Esophagus squamous epithelium (tissue), 5 donors: ENCODE measurements around the gene PLA2G3. TPM values are rescaled to one million over a fixed set of nuclear protein-coding genes. Genes with fewer than 3 reads are reported as not detected.

Experiments
- DNase-seq: peaks from one replicate; lab custom pipeline; 2025; lab: John Stamatoyannopoulos, UW
- H3K27ac ChIP-seq, 4 donors: fragments of 200-600 bp; sonication (generic); one replicate each; pipeline ENCODE4 v1.5.1; 2016 to 2019; ENCODE audit warnings: mild to moderate bottlenecking in 1 of 4
- H3K27me3 ChIP-seq, 4 donors: fragments of 200-600 bp; sonication (generic); 1 replicate in 3 of 4; 2 replicates in 1 of 4; pipeline versions ENCODE4 v1.5.1 to v1.6.0; 2017 to 2021; ENCODE audit warnings: antibody characterized with exemption in 1 of 4
- H3K36me3 ChIP-seq, 3 donors: fragments of 200-600 bp; sonication (generic); one replicate each; pipeline ENCODE4 v1.5.1; 2016 to 2019
- H3K4me1 ChIP-seq, 3 donors: fragments of 200-600 bp; sonication (generic); one replicate each; pipeline ENCODE4 v1.5.1; 2017 to 2019
- H3K4me3 ChIP-seq, 4 donors: fragments of 200-600 bp; sonication (generic); 1 replicate in 3 of 4; 2 replicates in 1 of 4; pipeline ENCODE4 v1.5.1; 2016 to 2019; ENCODE audit warnings: mild to moderate bottlenecking in 2 of 4, moderate library complexity in 1 of 4
- H3K9me3 ChIP-seq, 3 donors: fragments of 200-600 bp; sonication (generic); one replicate each; pipeline ENCODE4 v1.5.1; 2016 to 2019
- CTCF ChIP-seq, 6 experiments: fragments of 450-650 bp in 4 of 6; fragments of 200-600 bp in 2 of 6; sonication (generic) in 2 of 6; IDR thresholded peaks; one replicate each; pipeline ENCODE4 v1.5.1; 2016 to 2019; ENCODE audit warnings: antibody characterized with exemption in 6 of 6, mild to moderate bottlenecking in 4 of 6, moderate library complexity in 4 of 6
- POLR2A ChIP-seq, 4 donors: fragments of 450-650 bp; IDR thresholded peaks; one replicate each; pipeline ENCODE4 v1.6.1; 2017; ENCODE audit warnings: antibody characterized with exemption in 4 of 4, mild to moderate bottlenecking in 4 of 4, moderate library complexity in 3 of 4
- WGBS, 2 donors: methylation state at CpG; one replicate each; pipeline ENCODE4 v1.1.5; 2018; 5-methylcytosine and 5-hydroxymethylcytosine counted together
- intact Hi-C: fragments of 100-400 bp; cut with DNase I; formaldehyde crosslinking; loops from one replicate; pipeline ENCODE4 v1.15.0; 2022
- total RNA-seq, 4 donors: library from RNA; depleted of rRNA; stranded (reverse); fragments of >200 nt; gene quantifications; one replicate each; pipeline ENCODE4 v1.1.0, GENCODE V29; 2016
- donor health status: DM: yes; HTN: yes; CAD: no.

The PLA2G3 gene
- total RNA-seq, 4 donors from 2014 or later, result 5.0 to 27.0 (median 7.8) TPM

- WGBS, 2 donors, result 85 to 90% methylated on average over 7 to 10 of the region's 12 CpGs
These were observed 14.7 kb downstream of the PLA2G3 start for GRCh38 chr22:31125521-31126117.

GRCh38 chr22:31124811-31125465 is 15.4 kb downstream of the PLA2G3 start:
- intact Hi-C loops, result no loop called here
- no peak for DNase-seq
- WGBS, 2 donors, result 65 to 71% methylated on average over 3 to 10 of the region's 14 CpGs
- Histone ChIP-seq H3K4me1 (peaks cover 8 to 20% (median 15%) of the 10 kb centered on the region in 3 donors), H3K27ac (no peak overlapping the region), H3K9me3 (no peaks in the 10 kb centered on the region), H3K36me3 (no peaks in the 10 kb centered on the region), H3K27me3 (no peaks in the 10 kb centered on the region), H3K4me3 (no peak overlapping the region)
- TF ChIP-seq POLR2A (IDR thresholded peaks at IDR 0.05) (no peak), CTCF (IDR thresholded peaks at IDR 0.05) (no peak)

More at GRCh38 chr22:31125521-31126117, 14.7 kb downstream of the PLA2G3 start:
- Histone ChIP-seq H3K4me3 (no peak overlapping the region), H3K4me1 (peaks cover 8 to 20% (median 15%) of the 10 kb centered on the region in 3 donors), H3K27me3 (no peaks in the 10 kb centered on the region), H3K9me3 (no peaks in the 10 kb centered on the region), H3K27ac (no peak overlapping the region), H3K36me3 (no peaks in the 10 kb centered on the region)
- no peak for TF ChIP-seq CTCF (IDR thresholded peaks at IDR 0.05)
- TF ChIP-seq POLR2A (IDR thresholded peaks at IDR 0.05), result no peak
- DNase-seq, result no peak
- intact Hi-C loops, result no loop called here

- Histone ChIP-seq H3K4me3 (no peak overlapping the region), H3K9me3 (no peaks in the 10 kb centered on the region), H3K27me3 (no peaks in the 10 kb centered on the region), H3K27ac (no peak overlapping the region), H3K4me1 (peaks cover 8 to 20% (median 15%) of the 10 kb centered on the region in 3 donors), H3K36me3 (no peaks in the 10 kb centered on the region)
- TF ChIP-seq POLR2A (IDR thresholded peaks at IDR 0.05) (no peak), CTCF (IDR thresholded peaks at IDR 0.05) (no peak)
- intact Hi-C loops, result no loop called here
- DNase-seq, result no peak
- 66% methylated on average over 3 of the region's 3 CpGs for WGBS, 2 donors
These were observed 16.0 kb downstream of the PLA2G3 start for GRCh38 chr22:31124290-31124689.

GRCh38 chr22:31123292-31123602 is 17.1 kb downstream of the PLA2G3 start:
- peak overlapping the region; percentile 11 to 63 (median 36) for H3K4me3 ChIP-seq
- no peaks in the 10 kb centered on the region for H3K27me3 ChIP-seq
- no peak for TF ChIP-seq POLR2A (IDR thresholded peaks at IDR 0.05)
- no peak for TF ChIP-seq CTCF (IDR thresholded peaks at IDR 0.05)
- H3K4me1 ChIP-seq, result peaks cover 8 to 20% (median 15%) of the 10 kb centered on the region in 3 donors
- H3K36me3 ChIP-seq, result no peaks in the 10 kb centered on the region
- no peak for DNase-seq
- WGBS, 2 donors, result 76 to 88% methylated on average over 2 to 4 of the region's 4 CpGs
- intact Hi-C loops, result no loop called here
- H3K27ac ChIP-seq, result peak overlapping the region in 1 of 4 donors; percentile 43
- no peaks in the 10 kb centered on the region for H3K9me3 ChIP-seq

GRCh38 chr22:31122532-31123291 is 17.6 kb downstream of the PLA2G3 start, which contains the start of gene INPP5J:
Gene INPP5J, plus strand, starts transcription at chr22:31122966. Its CDS starts 49 bp downstream, at chr22:31123015.
- H3K27ac ChIP-seq, result peak within 1 kb of the TSS; percentile 29 to 74 (median 54)
- peaks cover 8 to 20% (median 15%) of the 10 kb centered on the region in 3 donors for H3K4me1 ChIP-seq
- intact Hi-C loops, result no loop called here
- no peaks in the 10 kb centered on the region for H3K36me3 ChIP-seq
- no peaks in the 10 kb centered on the region for H3K9me3 ChIP-seq
- WGBS, 2 donors, result 20 to 38% methylated on average over 2 of the region's 10 CpGs
- no peak for TF ChIP-seq POLR2A (IDR thresholded peaks at IDR 0.05)
- no peak for TF ChIP-seq CTCF (IDR thresholded peaks at IDR 0.05)
- H3K4me3 ChIP-seq, result peak within 1 kb of the TSS; percentile 11 to 63 (median 36)
- no peaks in the 10 kb centered on the region for H3K27me3 ChIP-seq
- DNase-seq, result no peak
